Glutamatergic neuron (in vitro differentiated cells): ENCODE data around the gene PAQR8. TPM values are rescaled to one million over a fixed set of nuclear protein-coding genes. Genes with fewer than 3 reads are reported as not detected.

Experiments used
- DNase-seq: peaks from one replicate; pipeline ENCODE4 v3.0.0; 2022
- H3K27ac Mint-ChIP-seq: one replicate; pipeline ENCODE4 v1.8.0; 2020; ENCODE audit warnings: mild to moderate bottlenecking, mixed read lengths, inconsistent platforms; ENCODE audit not compliant: unreplicated experiment
- H3K27me3 Mint-ChIP-seq: one replicate; pipeline ENCODE4 v1.8.0; 2020; ENCODE audit warnings: mild to moderate bottlenecking, moderate library complexity, mixed read lengths, inconsistent platforms; ENCODE audit not compliant: unreplicated experiment
- H3K36me3 Mint-ChIP-seq: one replicate; pipeline ENCODE4 v1.8.0; 2020; ENCODE audit warnings: mild to moderate bottlenecking, mixed read lengths, inconsistent platforms; ENCODE audit not compliant: unreplicated experiment
- H3K4me1 Mint-ChIP-seq: one replicate; pipeline ENCODE4 v1.8.0; 2020; ENCODE audit warnings: mild to moderate bottlenecking, low read depth, mixed read lengths, inconsistent platforms; ENCODE audit not compliant: unreplicated experiment
- H3K4me3 Mint-ChIP-seq: one replicate; pipeline ENCODE4 v1.8.0; 2020; ENCODE audit warnings: mild to moderate bottlenecking, mixed read lengths, inconsistent platforms; ENCODE audit not compliant: unreplicated experiment
- H3K9me3 Mint-ChIP-seq: one replicate; pipeline ENCODE4 v1.8.0; 2020; ENCODE audit warnings: mild to moderate bottlenecking, moderate library complexity, mixed read lengths, inconsistent platforms; ENCODE audit not compliant: unreplicated experiment
- long read RNA-seq: library from polyadenylated mRNA; unstranded; transcript quantifications from one replicate; pipeline ENCODE4 v2.0.0, GENCODE V29; 2020; ENCODE audit not compliant: unreplicated experiment
- total RNA-seq: library from RNA; stranded (reverse); fragmentation: NEBNext Ultra II Directional; extraction: Animal tissue kit (Norgen Biotek cat#: 25700); gene quantifications from one replicate; pipeline ENCODE4 v1.2.1, GENCODE V29; 2021; ENCODE audit not compliant: unreplicated experiment
- TF ChIP-seq, protein P1 (sequence below): fragments of 200-600 bp; sonication (generic); IDR thresholded peaks from one replicate; pipeline ENCODE4 v1.5.0; 2021; ENCODE audit not compliant: partially characterized antibody, unreplicated experiment

Gene PAQR8, protein sequence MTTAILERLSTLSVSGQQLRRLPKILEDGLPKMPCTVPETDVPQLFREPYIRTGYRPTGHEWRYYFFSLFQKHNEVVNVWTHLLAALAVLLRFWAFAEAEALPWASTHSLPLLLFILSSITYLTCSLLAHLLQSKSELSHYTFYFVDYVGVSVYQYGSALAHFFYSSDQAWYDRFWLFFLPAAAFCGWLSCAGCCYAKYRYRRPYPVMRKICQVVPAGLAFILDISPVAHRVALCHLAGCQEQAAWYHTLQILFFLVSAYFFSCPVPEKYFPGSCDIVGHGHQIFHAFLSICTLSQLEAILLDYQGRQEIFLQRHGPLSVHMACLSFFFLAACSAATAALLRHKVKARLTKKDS
- 2.7 TPM for total RNA-seq
- long read RNA-seq: 0 reads

DNA sequence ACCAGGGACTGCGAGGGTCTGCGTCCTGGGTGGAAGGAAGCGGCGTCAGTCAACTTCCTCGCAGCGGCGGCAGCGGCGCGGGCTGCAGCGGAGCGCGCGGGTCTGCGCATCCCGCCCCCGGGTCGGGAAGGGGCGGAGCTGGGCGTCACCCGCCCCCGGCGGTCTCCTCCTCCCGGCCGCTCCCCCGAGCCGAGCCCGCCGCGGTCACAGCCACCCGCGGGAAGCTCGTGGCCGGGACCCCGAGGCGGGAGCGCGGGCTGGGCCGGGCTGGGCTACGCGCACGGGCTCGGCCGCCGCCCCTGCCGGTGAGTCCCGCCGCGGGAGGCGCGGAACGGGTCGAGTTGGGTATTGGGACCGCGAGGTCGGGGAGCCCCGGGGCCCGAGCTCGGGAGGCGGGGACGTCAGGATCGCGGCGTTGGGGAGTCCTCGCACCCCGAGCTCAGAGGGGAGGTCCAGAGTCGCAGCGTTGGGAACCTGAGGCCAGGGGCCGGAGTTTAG, at the start of gene PAQR8:
TSS of gene PAQR8 (plus strand) at position 207 of the 498 bp plus-strand sequence. CDS start 41,063 bp downstream, outside the sequence.
- peak within 1 kb of the TSS; percentile 98 for H3K4me3 Mint-ChIP-seq
- H3K27me3 Mint-ChIP-seq: peaks cover 9% of the 10 kb centered on the region
- H3K36me3 Mint-ChIP-seq: no peaks in the 10 kb centered on the region
- peaks cover 5% of the 10 kb centered on the region for H3K9me3 Mint-ChIP-seq
- DNase-seq: peak; percentile 71
- TF ChIP-seq, protein P1, sequence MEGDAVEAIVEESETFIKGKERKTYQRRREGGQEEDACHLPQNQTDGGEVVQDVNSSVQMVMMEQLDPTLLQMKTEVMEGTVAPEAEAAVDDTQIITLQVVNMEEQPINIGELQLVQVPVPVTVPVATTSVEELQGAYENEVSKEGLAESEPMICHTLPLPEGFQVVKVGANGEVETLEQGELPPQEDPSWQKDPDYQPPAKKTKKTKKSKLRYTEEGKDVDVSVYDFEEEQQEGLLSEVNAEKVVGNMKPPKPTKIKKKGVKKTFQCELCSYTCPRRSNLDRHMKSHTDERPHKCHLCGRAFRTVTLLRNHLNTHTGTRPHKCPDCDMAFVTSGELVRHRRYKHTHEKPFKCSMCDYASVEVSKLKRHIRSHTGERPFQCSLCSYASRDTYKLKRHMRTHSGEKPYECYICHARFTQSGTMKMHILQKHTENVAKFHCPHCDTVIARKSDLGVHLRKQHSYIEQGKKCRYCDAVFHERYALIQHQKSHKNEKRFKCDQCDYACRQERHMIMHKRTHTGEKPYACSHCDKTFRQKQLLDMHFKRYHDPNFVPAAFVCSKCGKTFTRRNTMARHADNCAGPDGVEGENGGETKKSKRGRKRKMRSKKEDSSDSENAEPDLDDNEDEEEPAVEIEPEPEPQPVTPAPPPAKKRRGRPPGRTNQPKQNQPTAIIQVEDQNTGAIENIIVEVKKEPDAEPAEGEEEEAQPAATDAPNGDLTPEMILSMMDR: no peak
- peak within 1 kb of the TSS; percentile 59 for H3K27ac Mint-ChIP-seq
- peaks cover 4% of the 10 kb centered on the region for H3K4me1 Mint-ChIP-seq

DNA sequence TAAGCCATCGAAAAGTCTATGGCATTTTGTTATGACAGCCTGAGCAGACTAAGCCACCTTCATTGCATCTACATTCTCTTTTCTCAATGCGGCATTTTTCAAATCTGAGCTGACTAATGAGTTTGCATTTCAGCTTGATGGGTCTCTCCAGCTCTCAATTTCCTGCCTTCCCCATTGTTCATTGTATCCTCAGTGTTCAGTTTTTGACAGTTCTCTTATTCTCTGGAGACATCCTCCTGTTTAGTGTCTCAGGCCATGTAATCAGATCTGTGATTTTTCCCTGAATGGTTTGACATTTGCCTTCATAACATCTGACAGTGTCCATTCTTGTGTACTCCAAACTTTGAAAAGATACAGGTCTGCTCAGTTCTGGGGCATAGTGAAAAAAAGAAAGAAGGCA, 49.5 kb upstream of the PAQR8 start:
- TF ChIP-seq, protein P1: no peak
- DNase-seq: no peak
- H3K27ac Mint-ChIP-seq: no peak overlapping the region
- H3K27me3 Mint-ChIP-seq: peaks cover 1% of the 10 kb centered on the region
- H3K4me3 Mint-ChIP-seq: no peak overlapping the region
- no peaks in the 10 kb centered on the region for H3K36me3 Mint-ChIP-seq
- H3K4me1 Mint-ChIP-seq: no peaks in the 10 kb centered on the region
- peaks cover 4% of the 10 kb centered on the region for H3K9me3 Mint-ChIP-seq

DNA sequence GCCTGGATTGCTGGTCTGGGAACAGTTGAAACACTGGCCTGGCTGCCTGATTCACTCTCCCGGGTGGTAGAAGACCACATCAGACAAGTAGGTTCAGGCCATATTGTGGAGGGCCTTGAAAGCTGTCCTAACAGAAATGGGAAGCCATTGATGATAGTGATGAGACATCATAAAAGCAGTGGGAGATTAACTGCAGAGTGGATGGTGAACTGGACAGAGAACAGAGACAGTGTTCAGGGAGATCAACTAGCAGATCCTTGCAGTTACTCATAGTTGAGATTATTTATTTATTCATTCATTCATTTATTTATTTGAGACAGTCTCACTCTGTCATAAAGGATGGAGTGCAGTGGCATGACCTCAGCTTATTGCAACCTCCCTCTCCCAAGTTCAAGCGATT, 47.2 kb upstream of the PAQR8 start:
- no peaks in the 10 kb centered on the region for H3K4me1 Mint-ChIP-seq
- TF ChIP-seq, protein P1: no peak
- H3K4me3 Mint-ChIP-seq: no peak overlapping the region
- H3K36me3 Mint-ChIP-seq: no peaks in the 10 kb centered on the region
- H3K27me3 Mint-ChIP-seq: no peaks in the 10 kb centered on the region
- peaks cover 2% of the 10 kb centered on the region for H3K9me3 Mint-ChIP-seq
- no peak for DNase-seq
- H3K27ac Mint-ChIP-seq: no peak overlapping the region

DNA sequence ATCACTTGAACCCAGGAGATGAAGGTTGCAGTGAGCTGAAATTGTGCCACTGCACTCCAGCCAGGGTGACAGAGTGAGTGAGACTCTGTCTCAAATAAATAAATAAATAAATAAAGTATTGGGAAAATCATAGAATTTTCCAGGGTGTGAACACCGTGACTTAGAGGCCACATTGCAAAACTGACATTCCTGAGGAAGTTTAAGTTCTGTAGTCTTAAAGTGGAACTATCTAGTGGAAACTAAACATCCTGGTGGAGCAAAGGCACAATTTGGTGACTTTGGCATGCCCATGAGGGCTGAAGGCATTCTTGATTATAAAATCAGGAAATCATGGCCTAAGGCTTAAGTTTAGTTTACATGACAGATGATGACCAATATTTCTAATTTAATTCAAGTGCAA, 44.7 kb upstream of the PAQR8 start:
- H3K4me1 Mint-ChIP-seq: no peaks in the 10 kb centered on the region
- TF ChIP-seq, protein P1: no peak
- H3K36me3 Mint-ChIP-seq: no peaks in the 10 kb centered on the region
- no peak for DNase-seq
- H3K9me3 Mint-ChIP-seq: no peaks in the 10 kb centered on the region
- H3K27ac Mint-ChIP-seq: no peak overlapping the region
- H3K27me3 Mint-ChIP-seq: no peaks in the 10 kb centered on the region
- no peak overlapping the region for H3K4me3 Mint-ChIP-seq
